H1 (cell line): ENCODE measurements around the gene CRHR1. TPM values are rescaled to one million over a fixed set of nuclear protein-coding genes. Genes with fewer than 3 reads are reported as not detected.
A peak's percentile ranks its signal among the peaks of the same experiment; 100 is the strongest.

Source experiments
- CTCF ChIA-PET: fragments of 300-600 bp; sonication (Branson Sonifier 250); formaldehyde crosslinking; loops from one replicate; lab custom pipeline; 2021; ENCODE audit not compliant: partially characterized antibody; lab: Charles Lee
- POLR2A ChIA-PET: fragments of 300-600 bp; sonication (Branson Sonifier 250); formaldehyde crosslinking; loops from one replicate; lab custom pipeline; 2021; ENCODE audit warnings: inconsistent platforms; ENCODE audit not compliant: partially characterized antibody; lab: Charles Lee
- DNase-seq, 2 experiments: peaks; one replicate each; pipeline versions ENCODE4 v3.0.0 to v3.0.0-alpha.2; 2010 to 2022; ENCODE audit warnings: low spot score in 2 of 2, low read depth in 1 of 2, mixed read lengths in 1 of 2
- FAIRE-seq: peaks from 2 replicates; lab custom pipeline; 2011; peaks lifted over from hg19 to GRCh38; lab: Jason Lieb, UNC
- H2AFZ ChIP-seq: 2 replicates; pipeline ENCODE4 v1.8.1; 2012; ENCODE audit warnings: low read length, inconsistent platforms
- H2AK5ac ChIP-seq: 2 replicates; pipeline ENCODE4 v1.6.1; 2013; ENCODE audit warnings: low read depth, low read length
- H2BK120ac ChIP-seq: replicated peaks from 2 replicates; pipeline ENCODE3; 2013; ENCODE audit warnings: low read depth, low read length, inconsistent platforms
- H2BK12ac ChIP-seq: 2 replicates; pipeline ENCODE4 v1.6.1; 2013; ENCODE audit warnings: low read depth, low read length
- H2BK15ac ChIP-seq: 2 replicates; pipeline ENCODE4 v1.6.1; 2013; ENCODE audit warnings: low read length
- H2BK20ac ChIP-seq: 2 replicates; pipeline ENCODE4 v1.6.1; 2013; ENCODE audit warnings: low read length
- H2BK5ac ChIP-seq: 2 replicates; pipeline ENCODE4 v1.6.1; 2013; ENCODE audit warnings: low read depth, low read length
- H3K14ac ChIP-seq: 2 replicates; pipeline ENCODE4 v1.6.1; 2013; ENCODE audit warnings: inconsistent platforms; ENCODE audit not compliant: insufficient read length
- H3K18ac ChIP-seq: 2 replicates; pipeline ENCODE4 v1.6.1; 2013; ENCODE audit warnings: low read length; ENCODE audit errors: extremely low read depth
- H3K23ac ChIP-seq: 2 replicates; pipeline ENCODE4 v1.6.1; 2013; ENCODE audit warnings: inconsistent platforms; ENCODE audit not compliant: insufficient read length
- H3K23me2 ChIP-seq: 2 replicates; pipeline ENCODE4 v1.6.1; 2013; ENCODE audit warnings: low read depth, low read length
- H3K27ac ChIP-seq: 2 replicates; pipeline ENCODE4 v1.6.1; 2011; ENCODE audit warnings: low read depth, low read length, inconsistent platforms
- H3K27me3 ChIP-seq, 4 experiments: replicated peaks in 1 of 4; 1 replicate in 1 of 4; 2 replicates in 3 of 4; pipeline versions ENCODE4 v1.6.1 to v1.8.1; 2011 to 2013; ENCODE audit warnings: low read length in 3 of 4, mild to moderate bottlenecking in 3 of 4, inconsistent platforms in 2 of 4, mixed read lengths in 2 of 4, moderate library complexity in 1 of 4; ENCODE audit not compliant: control insufficient read depth in 3 of 4, insufficient read depth in 3 of 4; ENCODE audit errors: extremely low read depth in 1 of 4
- H3K36me3 ChIP-seq, 4 experiments: 2 replicates each; pipeline versions ENCODE4 v1.6.1 to v1.8.1; 2011 to 2013; ENCODE audit warnings: mild to moderate bottlenecking in 4 of 4, low read length in 3 of 4, moderate library complexity in 2 of 4, control low read depth in 1 of 4, inconsistent platforms in 1 of 4; ENCODE audit not compliant: insufficient read depth in 4 of 4, control insufficient read depth in 2 of 4
- H3K4ac ChIP-seq: replicated peaks from 2 replicates; pipeline ENCODE3; 2013; ENCODE audit warnings: low read length, low read depth, mixed read lengths, inconsistent platforms; ENCODE audit not compliant: insufficient read length
- H3K4me1 ChIP-seq, 4 experiments: replicated peaks in 1 of 4; 1 replicate in 1 of 4; 2 replicates in 3 of 4; pipeline versions ENCODE4 v1.6.1 to v1.8.1; 2011 to 2013; ENCODE audit warnings: low read length in 3 of 4, inconsistent platforms in 2 of 4, mixed read lengths in 1 of 4; ENCODE audit not compliant: insufficient read depth in 4 of 4, control insufficient read depth in 3 of 4
- H3K4me2 ChIP-seq, 2 experiments: 2 replicates each; pipeline versions ENCODE4 v1.6.1 to v1.8.1; 2011 to 2013; ENCODE audit warnings: low read depth in 2 of 2, low read length in 2 of 2, control low read depth in 1 of 2, inconsistent platforms in 1 of 2, mild to moderate bottlenecking in 1 of 2; ENCODE audit not compliant: insufficient read depth in 1 of 2
- H3K4me3 ChIP-seq, 4 experiments: fragments of 200-600, 300-600 bp in 1 of 4; sonication (generic), shearing (Covaris generic), sonication (Bioruptor Twin) in 1 of 4; 2 replicates each; pipeline versions ENCODE4 v1.5.1 to v1.8.1; 2011 to 2016; ENCODE audit warnings: low read length in 4 of 4, low read depth in 3 of 4, control low read depth in 2 of 4, inconsistent platforms in 2 of 4, mild to moderate bottlenecking in 2 of 4, mixed read lengths in 1 of 4, moderate library complexity in 1 of 4; ENCODE audit not compliant: insufficient read depth in 2 of 4; ENCODE audit errors: extremely low read depth in 1 of 4
- H3K56ac ChIP-seq: replicated peaks from 2 replicates; pipeline ENCODE3; 2013; ENCODE audit warnings: low read depth, mild to moderate bottlenecking, mixed read lengths, low read length, inconsistent platforms; ENCODE audit not compliant: insufficient read length
- H3K79me1 ChIP-seq: 2 replicates; pipeline ENCODE4 v1.6.1; 2013; ENCODE audit warnings: low read depth, low read length, control low read depth
- H3K79me2 ChIP-seq, 2 experiments: 2 replicates each; pipeline versions ENCODE4 v1.6.1 to v1.8.1; 2012 to 2013; ENCODE audit warnings: low read length in 2 of 2, mild to moderate bottlenecking in 2 of 2, inconsistent platforms in 1 of 2; ENCODE audit not compliant: insufficient read depth in 2 of 2, control insufficient read depth in 1 of 2
- H3K9ac ChIP-seq, 4 experiments: replicated peaks in 1 of 4; 1 replicate in 1 of 4; 2 replicates in 3 of 4; pipeline versions ENCODE4 v1.6.1 to v1.8.1; 2011 to 2013; ENCODE audit warnings: low read depth in 3 of 4, low read length in 3 of 4, control low read depth in 2 of 4, mild to moderate bottlenecking in 2 of 4, moderate library complexity in 2 of 4, inconsistent platforms in 1 of 4; ENCODE audit errors: extremely low read depth in 1 of 4
- H3K9me3 ChIP-seq, 2 experiments: 2 replicates each; pipeline versions ENCODE4 v1.6.1 to v1.8.1; 2012 to 2013; ENCODE audit warnings: mild to moderate bottlenecking in 2 of 2, moderate library complexity in 2 of 2, control low read depth in 1 of 2, inconsistent platforms in 1 of 2, low read depth in 1 of 2, low read length in 1 of 2, mixed read lengths in 1 of 2; ENCODE audit not compliant: insufficient read depth in 2 of 2
- H4K20me1 ChIP-seq, 2 experiments: replicated peaks in 1 of 2; 2 replicates each; pipeline versions ENCODE3 to v1.8.1; 2011 to 2013; ENCODE audit warnings: inconsistent platforms in 2 of 2, low read length in 2 of 2, mild to moderate bottlenecking in 1 of 2; ENCODE audit not compliant: insufficient read depth in 2 of 2, control insufficient read depth in 1 of 2
- H4K5ac ChIP-seq: 2 replicates; pipeline ENCODE4 v1.6.1; 2013; ENCODE audit warnings: low read length, low read depth, mixed read lengths, inconsistent platforms; ENCODE audit not compliant: insufficient read length
- H4K8ac ChIP-seq: 2 replicates; pipeline ENCODE4 v1.8.0; 2013; ENCODE audit warnings: mild to moderate bottlenecking, moderate library complexity, low read length, inconsistent platforms; ENCODE audit not compliant: insufficient read depth; ENCODE audit errors: extremely low read depth
- H4K91ac ChIP-seq: replicated peaks from 2 replicates; pipeline ENCODE3; 2013; ENCODE audit warnings: low read length, mixed read lengths, inconsistent platforms; ENCODE audit not compliant: insufficient read length
- ATF3 ChIP-seq: IDR thresholded peaks from 2 replicates; pipeline ENCODE4 v1.6.1; 2011; ENCODE audit warnings: low read depth, mild to moderate bottlenecking, low read length; ENCODE audit not compliant: insufficient read depth
- CBX5 ChIP-seq: fragments of 300-800, 300-1000 bp; sonication (generic); IDR thresholded peaks from 2 replicates; pipeline ENCODE4 v1.7.1; 2016; ENCODE audit warnings: antibody characterized with exemption, low read length, low read depth
- CHD1 ChIP-seq: IDR thresholded peaks from 2 replicates; pipeline ENCODE4 v1.6.1; 2012; ENCODE audit warnings: low read depth, low read length, improper control_type of control experiment
- EZH2 ChIP-seq: fragments of 200-600 bp; sonication (generic); IDR thresholded peaks from 2 replicates; pipeline ENCODE4 v1.7.1; 2012; ENCODE audit warnings: low read depth, mild to moderate bottlenecking, moderate library complexity, low read length, inconsistent platforms; ENCODE audit not compliant: severe bottlenecking
- JUND ChIP-seq: IDR thresholded peaks from 2 replicates; pipeline ENCODE4 v1.6.1; 2011; ENCODE audit warnings: mild to moderate bottlenecking, improper control_type of control experiment, low read length
- KDM1A ChIP-seq: fragments of 200-600, 300-600 bp; sonication (generic); IDR thresholded peaks from 2 replicates; pipeline ENCODE4 v1.7.1; 2016; ENCODE audit warnings: mild to moderate bottlenecking, low read length, borderline replicate concordance
- RAD21 ChIP-seq, 2 experiments: IDR thresholded peaks in 1 of 2; conservative IDR thresholded peaks in 1 of 2; 2 replicates each; pipeline ENCODE4 v1.6.1; 2011; ENCODE audit warnings: low read depth in 2 of 2, low read length in 2 of 2, improper control_type of control experiment in 1 of 2, inconsistent platforms in 1 of 2, mild to moderate bottlenecking in 1 of 2, moderate library complexity in 1 of 2
- SIN3A ChIP-seq, 2 experiments: IDR thresholded peaks in 1 of 2; conservative IDR thresholded peaks in 1 of 2; 2 replicates each; pipeline ENCODE4 v1.6.1; 2011 to 2012; ENCODE audit warnings: low read length in 2 of 2, improper control_type of control experiment in 1 of 2, low read depth in 1 of 2, mild to moderate bottlenecking in 1 of 2
- SRF ChIP-seq: IDR thresholded peaks from 2 replicates; pipeline ENCODE4 v1.6.1; 2011; ENCODE audit warnings: mild to moderate bottlenecking, low read depth, low read length, moderate library complexity
- YY1 ChIP-seq: IDR thresholded peaks from 2 replicates; pipeline ENCODE4 v1.6.1; 2011; ENCODE audit warnings: low read depth, mild to moderate bottlenecking, low read length
- WGBS, 2 experiments: shearing (Covaris generic) in 1 of 2; methylation state at CpG; one replicate each; pipeline versions ENCODE4 v1.1.6 to v1.1.7; 2013 to 2015; ENCODE audit warnings: low lambda C conversion rate in 2 of 2, mixed read lengths in 2 of 2, inconsistent platforms in 1 of 2, low coverage in 1 of 2, missing lambda C conversion rate in 1 of 2; ENCODE audit not compliant: insufficient replicate concordance in 2 of 2, insufficient coverage in 1 of 2, insufficient read length in 1 of 2; ENCODE audit errors: extremely low coverage in 1 of 2, missing lambda C conversion rate in 1 of 2; 5-methylcytosine and 5-hydroxymethylcytosine counted together
- polyA plus RNA-seq, 7 experiments: library from polyadenylated mRNA; depleted of rRNA in 3 of 7; stranded (reverse) in 5 of 7; unstranded in 2 of 7; fragments of >200 nt in 5 of 7; fragments of 200-250 nt in 2 of 7; gene quantifications; 1 replicate in 5 of 7; 2 replicates in 1 of 7; 4 replicates in 1 of 7; pipeline versions ENCODE4 v1.2.1 to v1.2.3, GENCODE V29; 2011 to 2013; ENCODE audit warnings: missing spikeins in 2 of 7, mixed read lengths in 2 of 7
- total RNA-seq: library from RNA; stranded (reverse); fragmentation: NEBNext Ultra II Directional; extraction: Animal tissue kit (Norgen Biotek cat#: 25700); gene quantifications from 2 replicates; pipeline ENCODE4 v1.2.1, GENCODE V29; 2021

CRHR1 gene
- total and polyA plus RNA-seq, 2 of the 8 experiments (the other 6 are each of a cell fraction or from before 2014, with no cell fraction given), result 0.56 to 1.7 TPM

- no peak overlapping the region for H2BK12ac ChIP-seq
- H3K27ac ChIP-seq, result no peak overlapping the region
- H3K36me3 ChIP-seq, result no peaks in the 10 kb centered on the region
- H3K27me3 ChIP-seq, result no peaks in the 10 kb centered on the region
- H3K9me3 ChIP-seq, result no peaks in the 10 kb centered on the region
- H2AFZ ChIP-seq, result no peak overlapping the region
- peaks cover 1% of the 10 kb centered on the region; the same call in 1 of the 2 replicates for H3K23me2 ChIP-seq
- H2BK120ac ChIP-seq, result no peak overlapping the region
- no peak overlapping the region for H3K9ac ChIP-seq
- no peak overlapping the region for H2AK5ac ChIP-seq
- no peak overlapping the region for H3K4ac ChIP-seq
- peak; percentile 81 for FAIRE-seq
- H4K8ac ChIP-seq, result no peak overlapping the region
- DNase-seq, result no peak
- H3K4me3 ChIP-seq, result no peak overlapping the region
- H3K14ac ChIP-seq, result no peak overlapping the region
- no peak overlapping the region for H3K23ac ChIP-seq
- no peak overlapping the region for H3K56ac ChIP-seq
- H2BK20ac ChIP-seq, result no peak overlapping the region
- no peak overlapping the region for H3K18ac ChIP-seq
- H3K4me1 ChIP-seq, result peaks cover 9 to 17% (median 13%) of the 10 kb centered on the region in 4 experiments
- no peaks in the 10 kb centered on the region for H3K79me1 ChIP-seq
- no peaks in the 10 kb centered on the region for H3K79me2 ChIP-seq
- H4K20me1 ChIP-seq, result no peaks in the 10 kb centered on the region
- H4K5ac ChIP-seq, result no peak overlapping the region
- ChIA-PET POLR2A (interaction anchor here (1.0 kb wide), 1 partner anchor 10 kb away, joined by 3 read pairs; no protein-coding TSS in a partner anchor), CTCF (interaction anchor here (0.7 to 2.7 kb wide), 14 partner anchors 11 to 120 kb away, joined by 3 to 35 read pairs (median 4); partner anchors contain the start of gene CRHR1)
- no peak overlapping the region for H3K4me2 ChIP-seq
- H2BK15ac ChIP-seq, result no peak overlapping the region
- no peak overlapping the region for H4K91ac ChIP-seq
- no peak overlapping the region for H2BK5ac ChIP-seq
- 68% methylated on average over 4 of the region's 4 CpGs; no CpG with 5 or more reads in 1 of the 2 experiments for WGBS, 2 experiments
- TF ChIP-seq JUND (no peak), CHD1 (no peak), KDM1A (no peak), ATF3 (no peak), CBX5 (no peak), YY1 (no peak), RAD21 (IDR thresholded peaks at IDR 0.05 in 1 of 2, conservative IDR thresholded peaks at IDR 0.05 in 1 of 2; ENCODE audit: low read depth in 2 of 2, low read length in 2 of 2) (peak; percentile 30 to 50; a peak in 3 of 4 replicates), EZH2 (no peak), SIN3A (conservative IDR thresholded peaks at IDR 0.05 in 1 of 2, IDR thresholded peaks at IDR 0.05 in 1 of 2; ENCODE audit: low read depth in 1 of 2, low read length in 2 of 2) (peak in 1 of 2 experiments; percentile 89; a peak in 2 of 4 replicates), SRF (no peak)
These were observed 16.1 kb upstream of the CRHR1 start for GRCh38 chr17:45768000-45768399.
